HepG2 (cell line): ENCODE results near the gene TMEM229B.

Source experiments
- CTCF ChIP-seq: sonication (generic); formaldehyde crosslinking; IDR thresholded peaks from 2 replicates; pipeline ENCODE4 v1.5.0; 2020; ENCODE audit warnings: mild to moderate bottlenecking, missing genetic modification reagents, moderate library complexity
- HES4 ChIP-seq: sonication (generic); formaldehyde crosslinking; IDR thresholded peaks from 2 replicates; pipeline ENCODE4 v1.9.0; 2021; ENCODE audit warnings: mild to moderate bottlenecking, missing genetic modification reagents, borderline replicate concordance
- NFIC ChIP-seq: IDR thresholded peaks from 2 replicates; pipeline ENCODE4 v1.6.1; 2012; ENCODE audit warnings: mild to moderate bottlenecking, low read length, inconsistent platforms
- ZNF558 ChIP-seq: sonication (generic); formaldehyde crosslinking; IDR thresholded peaks from 2 replicates; pipeline ENCODE4 v1.9.0; 2022; ENCODE audit warnings: mild to moderate bottlenecking, missing genetic modification reagents, borderline replicate concordance

GRCh38 chr14:67464879-67465278 lies 23.6 kb downstream of the TMEM229B start:
- no peak for TF ChIP-seq HES4 (CRISPR knock-in tag)
- TF ChIP-seq NFIC = no peak
- TF ChIP-seq CTCF = no peak
- no peak for TF ChIP-seq ZNF558 (CRISPR knock-in tag)
